CD4-positive, alpha-beta T cell treated with Interleukin-21 for 1 hour (primary cell): ENCODE measurements around the gene JOSD1.

ENCODE experiments used
- DNase-seq: peaks from one replicate; pipeline ENCODE4 v3.0.0-alpha.2; 2020

JOSD1 gene

GRCh38 chr22:38732251-38732815 lies 31.6 kb upstream of the JOSD1 start:
- DNase-seq: no peak

DNA sequence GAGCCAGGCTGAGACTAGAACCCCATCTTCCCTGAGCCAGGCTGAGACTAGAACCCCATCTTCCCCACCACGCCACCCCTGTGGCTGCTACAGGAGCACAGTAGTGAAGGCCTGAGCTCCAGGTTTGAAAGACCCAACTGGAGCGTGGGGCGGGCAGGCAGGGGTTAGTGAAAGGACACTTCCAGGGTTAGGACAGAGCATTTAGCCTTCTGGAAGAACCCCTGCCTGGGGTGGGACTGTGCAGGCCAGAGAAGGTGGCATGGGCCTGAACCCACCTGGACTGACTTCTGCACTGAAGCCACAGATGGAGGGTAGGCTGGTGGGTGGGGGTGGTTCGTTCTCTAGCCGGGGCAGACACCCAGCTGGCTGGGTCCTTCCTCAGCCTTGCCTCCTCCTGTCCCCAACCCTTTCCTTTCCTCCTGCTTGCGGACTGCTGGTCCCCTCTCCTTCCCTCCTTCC lies 31.0 kb upstream of the JOSD1 start:
- DNase-seq: no peak

DNA sequence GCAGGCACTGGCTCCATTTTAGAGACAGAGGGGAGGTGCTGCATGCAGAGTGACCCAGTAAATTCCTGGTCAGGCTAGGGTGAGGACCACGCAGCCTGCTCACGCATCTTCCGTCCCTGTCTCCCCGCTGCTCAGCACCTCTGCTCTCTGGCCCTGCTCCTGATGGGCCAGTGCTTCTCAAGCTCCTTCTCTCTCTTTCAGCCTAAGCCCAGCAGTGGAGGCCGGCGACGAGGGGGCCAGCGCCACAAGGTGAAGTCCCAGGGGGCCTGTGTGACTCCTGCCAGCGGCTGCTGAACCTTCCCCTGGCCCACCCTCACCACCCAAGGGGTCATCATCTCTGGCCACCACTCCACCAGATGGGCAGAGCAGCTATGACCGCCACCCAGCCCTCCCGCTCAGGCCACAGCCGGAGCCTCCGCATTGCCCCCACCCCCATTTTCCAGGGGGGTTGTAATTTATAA lies 29.7 kb upstream of the JOSD1 start:
- DNase-seq: no peak

DNA sequence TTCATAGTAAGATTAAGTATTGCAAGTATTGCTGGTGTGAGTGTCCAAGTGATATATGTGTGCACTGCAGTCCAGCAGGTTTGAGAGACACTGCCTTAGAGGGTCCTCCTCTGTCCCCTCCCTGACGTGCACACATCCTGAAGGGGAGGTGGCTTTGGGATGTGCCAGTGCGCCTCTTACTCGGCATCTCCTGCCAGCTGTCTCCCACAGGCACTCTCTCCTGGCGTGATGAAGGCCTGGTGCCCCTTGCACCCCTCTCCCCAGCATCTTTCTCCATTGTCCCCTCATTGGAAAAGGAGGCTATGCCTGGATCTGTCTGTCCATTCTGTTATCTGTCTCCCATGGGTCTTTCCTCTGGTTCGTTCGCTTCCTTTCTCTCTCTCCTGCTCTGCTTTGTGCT lies 29.2 kb upstream of the JOSD1 start:
- DNase-seq: no peak

GRCh38 chr22:38728871-38729796 lies 28.4 kb upstream of the JOSD1 start:
- no peak for DNase-seq

DNA sequence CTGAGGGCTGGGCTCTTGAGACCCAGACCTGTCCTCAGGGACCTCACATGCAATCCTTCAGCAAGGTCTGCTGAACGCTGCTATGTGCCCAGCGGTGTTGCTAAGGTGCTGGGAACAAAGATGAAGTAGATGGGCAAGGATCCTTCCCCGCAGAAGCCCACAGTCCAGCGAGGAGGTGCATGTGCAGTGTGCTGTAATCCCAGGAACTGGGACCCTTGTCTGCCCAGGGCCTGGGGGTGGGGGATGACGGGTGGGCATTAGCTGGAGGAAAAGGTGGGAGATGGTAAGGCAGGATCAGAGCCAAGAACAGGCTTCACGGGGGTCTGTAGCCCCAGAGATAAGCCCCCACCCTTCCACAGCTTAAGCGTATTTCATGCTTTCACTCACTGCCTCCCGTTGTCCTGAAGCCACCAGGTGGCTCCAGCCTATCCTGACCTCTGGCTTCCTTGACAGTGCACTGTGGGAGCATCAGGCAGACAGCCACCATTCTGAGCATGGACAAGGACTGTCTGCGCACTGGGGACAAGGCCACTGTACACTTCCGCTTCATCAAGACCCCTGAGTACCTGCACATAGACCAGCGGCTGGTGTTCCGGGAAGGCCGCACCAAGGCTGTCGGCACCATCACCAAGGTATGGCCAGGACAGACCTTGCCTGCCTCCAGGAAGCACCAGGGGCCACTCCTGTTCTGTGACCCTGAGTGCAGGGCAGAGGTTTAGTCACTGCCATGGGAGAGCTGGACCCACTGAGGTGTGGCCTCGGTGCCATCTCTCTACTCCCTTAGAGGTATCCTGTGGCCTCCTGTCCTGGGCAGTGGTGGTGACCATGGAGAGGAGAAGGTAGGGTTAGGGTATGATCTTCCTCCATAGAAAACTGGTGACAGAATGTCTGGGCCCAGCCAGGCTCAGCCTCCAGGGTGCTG lies 27.0 kb upstream of the JOSD1 start:
- no peak for DNase-seq

DNA sequence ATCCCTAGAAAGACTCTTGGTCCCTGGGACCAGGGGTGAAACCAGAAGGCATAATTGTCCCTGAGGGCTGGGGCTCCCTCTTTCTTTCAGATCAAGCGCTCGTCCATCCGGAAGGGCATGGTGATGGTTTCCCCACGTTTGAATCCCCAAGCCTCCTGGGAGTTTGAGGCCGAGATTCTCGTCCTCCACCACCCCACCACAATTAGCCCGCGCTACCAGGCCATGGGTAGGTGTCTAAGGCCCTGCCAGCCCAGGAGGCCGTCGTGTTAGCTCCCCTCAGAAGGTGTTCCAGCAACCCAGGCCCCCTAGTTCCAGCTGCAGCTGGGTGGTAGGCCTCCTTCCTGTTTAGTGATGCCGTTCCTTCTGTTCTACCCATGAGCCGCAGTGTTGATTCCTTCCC lies 26.4 kb upstream of the JOSD1 start:
- no peak for DNase-seq

DNA sequence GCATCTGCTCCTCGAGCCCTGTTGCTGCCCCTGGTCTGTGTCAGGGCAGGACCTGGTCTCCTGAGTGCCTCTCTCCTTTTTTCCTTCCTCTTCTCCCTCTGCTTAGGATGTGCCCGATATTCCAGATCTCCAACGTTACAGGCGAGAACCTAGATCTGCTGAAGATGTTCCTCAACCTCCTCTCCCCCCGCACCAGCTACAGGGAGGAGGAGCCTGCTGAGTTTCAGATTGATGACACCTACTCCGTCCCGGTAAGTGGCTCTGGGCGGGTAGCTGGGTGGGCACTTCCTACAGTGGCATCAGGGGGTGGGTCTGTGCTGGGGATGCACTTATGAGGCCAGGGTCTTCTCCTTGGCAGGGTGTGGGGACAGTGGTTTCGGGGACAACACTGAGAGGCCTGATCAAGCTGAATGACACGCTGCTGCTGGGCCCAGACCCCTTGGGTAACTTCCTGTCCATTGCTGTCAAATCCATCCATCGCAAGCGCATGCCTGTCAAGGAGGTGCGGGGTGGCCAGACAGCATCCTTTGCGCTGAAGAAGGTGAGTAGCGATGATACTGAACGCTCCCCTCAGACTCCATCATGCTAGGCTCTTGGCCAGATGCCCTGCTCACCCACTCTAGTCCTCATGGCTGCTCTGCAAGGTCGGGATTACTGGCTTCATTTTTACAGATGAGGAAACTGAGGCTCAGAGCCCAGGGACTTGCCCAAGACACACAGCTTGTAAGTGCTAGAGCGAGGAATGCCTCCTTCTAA lies 25.3 kb upstream of the JOSD1 start:
- DNase-seq: no peak

- DNase-seq: peak; percentile 67
Measured at GRCh38 chr22:38724926-38725571, 24.3 kb upstream of the JOSD1 start.

- no peak for DNase-seq
Measured at GRCh38 chr22:38724176-38724575, 23.4 kb upstream of the JOSD1 start.

DNA sequence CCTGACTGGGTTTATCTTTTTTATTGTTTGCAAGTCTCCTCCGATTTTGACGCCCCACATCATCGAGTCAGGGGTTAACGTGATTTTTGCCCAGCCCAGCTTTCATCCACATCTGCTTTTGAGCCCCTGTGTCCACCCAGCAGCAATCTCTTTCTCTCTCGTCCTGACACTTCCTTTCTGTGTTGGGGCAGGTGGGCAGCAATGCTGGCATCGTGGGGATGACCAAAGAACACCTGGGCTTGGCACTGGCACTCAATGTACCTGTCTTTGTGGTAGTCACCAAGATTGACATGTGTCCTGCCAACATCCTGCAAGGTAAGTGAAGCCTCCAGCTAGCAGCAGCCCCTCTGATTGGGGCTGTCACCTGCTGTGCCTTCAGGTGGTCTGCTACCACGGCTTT lies 20.8 kb upstream of the JOSD1 start:
- no peak for DNase-seq

DNA sequence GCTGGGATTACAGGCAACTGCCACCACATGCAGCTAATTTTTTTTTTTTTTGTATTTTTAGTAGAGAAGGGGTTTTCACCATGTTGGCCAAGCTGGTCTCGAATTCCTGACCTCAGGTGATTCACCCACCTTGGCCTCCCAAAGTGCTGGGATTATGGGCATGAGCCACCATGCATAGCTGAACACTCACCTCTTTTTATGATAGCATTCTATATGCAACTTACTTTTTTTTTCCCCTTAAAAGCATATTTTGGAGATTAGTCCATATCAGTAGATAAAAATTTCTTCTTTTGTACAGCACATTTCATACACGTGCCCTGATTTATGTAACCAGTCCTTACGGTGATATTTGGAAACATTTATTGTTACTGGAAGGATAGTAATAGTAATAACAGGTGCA lies 19.6 kb upstream of the JOSD1 start:
- no peak for DNase-seq

- DNase-seq: no peak
Measured at GRCh38 chr22:38719196-38719595, 18.5 kb upstream of the JOSD1 start.

GRCh38 chr22:38718414-38718813 lies 17.7 kb upstream of the JOSD1 start:
- no peak for DNase-seq

- DNase-seq: no peak
Measured at GRCh38 chr22:38717244-38717643, 16.5 kb upstream of the JOSD1 start.

DNA sequence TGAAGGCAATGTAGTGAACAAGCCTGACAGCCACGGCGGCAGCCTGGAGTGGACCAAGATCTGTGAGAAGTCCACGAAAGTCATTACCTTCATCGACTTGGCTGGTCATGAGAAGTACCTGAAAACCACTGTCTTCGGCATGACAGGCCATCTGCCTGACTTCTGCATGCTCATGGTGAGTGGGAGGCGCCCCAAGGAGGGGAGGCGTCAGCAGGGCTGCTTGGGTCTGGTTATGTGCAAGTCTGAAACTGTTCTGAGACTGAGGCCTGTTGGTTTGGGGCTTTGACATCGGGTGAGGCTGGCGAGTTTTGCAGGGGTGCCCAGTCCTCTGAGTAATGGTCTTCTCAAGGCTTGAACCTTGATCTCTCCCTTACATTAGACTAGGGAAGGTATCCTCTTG lies 16.1 kb upstream of the JOSD1 start:
- DNase-seq: no peak

GRCh38 chr22:38716271-38716670 lies 15.5 kb upstream of the JOSD1 start:
- no peak for DNase-seq

GRCh38 chr22:38715852-38716251 lies 15.1 kb upstream of the JOSD1 start:
- DNase-seq: no peak

DNA sequence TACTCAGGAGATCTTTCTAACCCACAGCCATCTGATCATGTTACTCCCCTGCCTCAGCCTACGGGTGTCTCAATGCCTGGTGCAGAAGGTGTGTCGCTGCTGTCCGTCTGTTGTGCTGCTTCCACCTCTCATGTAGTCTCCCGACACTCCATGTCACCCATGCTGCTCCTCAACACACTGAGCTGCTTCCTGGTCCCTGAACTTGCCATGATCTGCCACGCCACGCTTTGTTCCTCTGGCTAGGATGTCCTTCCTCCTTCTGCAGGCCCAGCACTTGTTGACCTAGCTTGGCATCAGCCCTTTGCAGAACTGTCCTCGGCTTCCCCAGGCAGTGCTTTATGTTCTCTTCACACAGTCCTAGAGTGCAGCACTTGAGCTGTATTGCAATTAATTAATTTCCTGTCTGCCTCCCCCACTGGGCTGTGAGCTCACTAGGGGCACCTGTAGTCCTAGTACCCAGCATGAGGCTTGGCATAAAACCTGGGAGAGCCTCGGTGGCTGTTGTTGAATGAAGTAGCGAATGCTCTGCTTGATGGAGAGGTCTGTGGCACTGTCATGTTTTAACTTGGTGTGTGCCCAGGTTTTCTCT lies 14.5 kb upstream of the JOSD1 start:
- no peak for DNase-seq

GRCh38 chr22:38713921-38714320 lies 13.2 kb upstream of the JOSD1 start:
- no peak for DNase-seq

- no peak for DNase-seq
Measured at GRCh38 chr22:38712486-38713207, 11.9 kb upstream of the JOSD1 start.
